Activated CD4-positive, alpha-beta T cell treated with anti-CD3 and anti-CD28 coated beads, Interleukin-2, amount 10 ng/mL, durations not matched to agents 7 days and 5 days (primary cell): ENCODE measurements around the gene TECPR2. TPM values are rescaled to one million over a fixed set of nuclear protein-coding genes. Genes with fewer than 3 reads are reported as not detected.
"Not testable (repeated sequence)": the region's sequence is repeated elsewhere in the genome, so short reads cannot be mapped to it uniquely, and the experiment has no call there.

ENCODE experiments used
- CTCF ChIA-PET: fragments of 350-600 bp; sonication (Branson Sonifier 250); formaldehyde crosslinking; loops from one replicate; lab custom pipeline; 2021; ENCODE audit warnings: antibody characterized with exemption; lab: Charles Lee
- POLR2A ChIA-PET: fragments of 350-600 bp; sonication (Branson Sonifier 250); formaldehyde crosslinking; loops from one replicate; lab custom pipeline; 2021; ENCODE audit warnings: antibody characterized with exemption; lab: Charles Lee
- DNase-seq: peaks from one replicate; pipeline ENCODE4 v3.0.0-alpha.2; 2020
- H3K27ac Mint-ChIP-seq: one replicate; pipeline ENCODE4 v1.8.0; 2021; ENCODE audit warnings: mild to moderate bottlenecking, moderate library complexity, mixed read lengths
- H3K27me3 Mint-ChIP-seq: one replicate; pipeline ENCODE4 v1.8.0; 2021; ENCODE audit warnings: mixed read lengths
- H3K36me3 Mint-ChIP-seq: one replicate; pipeline ENCODE4 v1.8.0; 2021; ENCODE audit warnings: low read depth, mixed read lengths
- H3K4me1 Mint-ChIP-seq: one replicate; pipeline ENCODE4 v1.8.0; 2021; ENCODE audit warnings: mixed read lengths
- H3K4me3 Mint-ChIP-seq: one replicate; pipeline ENCODE4 v1.8.0; 2021; ENCODE audit warnings: mild to moderate bottlenecking, moderate library complexity, mixed read lengths
- H3K9me3 Mint-ChIP-seq: one replicate; pipeline ENCODE4 v1.8.0; 2021; ENCODE audit warnings: mixed read lengths
- total RNA-seq, 2 experiments: library from RNA; stranded (reverse); gene quantifications; one replicate each; pipeline ENCODE4 v1.2.3, GENCODE V29; 2021

The TECPR2 gene
- total RNA-seq, 2 experiments from 2014 or later, result 8.2 to 10.7 TPM

DNA sequence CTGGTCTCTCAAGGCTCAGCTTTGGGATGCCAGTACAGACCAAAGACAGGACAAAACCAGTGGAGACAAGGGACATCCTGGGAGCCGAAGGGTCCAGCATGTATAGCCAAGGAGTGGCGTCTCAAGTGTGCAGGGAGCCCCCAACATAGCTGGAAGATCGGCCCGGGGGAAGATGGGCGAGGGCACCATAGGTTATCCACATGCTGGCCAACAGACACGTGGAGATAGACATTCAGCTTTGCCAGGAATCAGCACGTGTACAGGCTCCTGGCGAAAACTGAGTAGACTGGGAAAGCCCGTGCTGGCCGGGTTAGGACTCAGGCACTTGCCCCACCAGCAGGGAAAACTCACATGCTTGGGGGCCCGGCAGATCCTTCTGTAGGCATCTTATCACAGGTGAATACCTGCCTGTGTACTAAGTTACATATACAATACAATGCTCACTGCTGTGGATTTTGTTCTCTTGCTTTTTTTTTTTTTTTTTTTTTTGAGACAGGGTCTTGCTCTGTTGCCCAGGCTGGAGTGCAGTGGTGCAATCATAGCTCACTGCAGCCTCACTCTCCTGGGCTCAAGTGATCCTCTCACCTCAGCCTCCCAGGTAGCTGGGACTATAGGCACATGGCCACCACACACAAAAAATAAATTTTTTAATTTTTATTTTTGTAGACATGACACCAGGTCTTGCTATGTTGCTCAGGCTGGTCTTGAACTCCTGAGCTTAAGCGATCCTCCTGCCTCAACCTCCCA, 152.4 kb downstream of the TECPR2 start:
- POLR2A ChIA-PET, result no interaction called here
- Mint-ChIP-seq H3K9me3 (no peaks in the 10 kb centered on the region), H3K4me1 (peaks cover 11% of the 10 kb centered on the region), H3K36me3 (no peaks in the 10 kb centered on the region), H3K27me3 (peaks cover 14% of the 10 kb centered on the region), H3K4me3 (no peak overlapping the region), H3K27ac (no peak overlapping the region)
- no peak for DNase-seq
- CTCF ChIA-PET, result interaction anchor here (0.6 to 1.3 kb wide), 4 partner anchors 9 to 107 kb away, joined by 3 to 10 read pairs (median 4); no protein-coding TSS in a partner anchor

DNA sequence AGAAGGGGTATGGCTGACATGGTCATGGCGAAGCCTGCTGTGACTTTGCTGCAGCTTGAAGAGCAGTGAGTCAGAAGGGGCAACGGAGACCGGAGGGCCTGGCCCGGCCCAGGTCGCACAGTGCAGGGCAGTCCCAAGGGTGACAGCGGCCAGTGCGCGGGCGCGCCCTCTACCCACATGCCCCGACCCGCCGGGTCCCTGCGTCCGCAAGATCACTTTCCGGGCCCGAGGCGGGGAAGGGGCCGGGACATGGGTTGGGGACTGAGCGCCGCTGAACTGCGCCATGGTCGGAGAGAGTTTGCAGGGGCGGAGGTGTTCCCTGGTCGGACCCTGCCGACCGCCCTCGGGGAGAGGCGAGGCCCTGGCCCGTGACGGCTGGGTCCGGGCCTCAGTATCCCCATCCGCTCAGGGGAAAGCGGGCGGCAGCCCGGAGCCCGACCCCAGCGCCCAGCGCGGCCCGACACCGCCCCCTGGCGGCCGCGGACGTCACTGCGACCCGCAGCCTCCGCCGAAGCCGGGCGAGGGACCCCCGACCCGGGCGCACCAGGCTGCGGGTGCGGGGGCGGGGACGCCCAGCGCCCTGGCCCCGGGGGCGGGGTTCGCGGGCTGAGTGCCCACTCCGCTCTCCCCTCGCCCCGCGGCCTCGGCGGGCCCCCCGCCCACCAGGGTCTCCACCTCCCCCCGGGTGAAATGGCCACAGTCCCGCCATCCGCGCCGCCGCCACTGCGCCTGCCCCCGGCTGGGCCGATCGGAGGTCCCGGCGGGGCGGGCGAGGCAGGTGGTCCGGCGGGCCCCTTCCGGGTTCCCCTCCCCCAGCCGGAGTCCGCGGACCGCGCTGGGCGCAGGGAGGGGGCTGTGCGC, 154.0 kb downstream of the TECPR2 start:
- H3K27ac Mint-ChIP-seq, result peak overlapping the region; percentile 75
- ChIA-PET CTCF (interaction anchor here (0.6 to 1.2 kb wide), 4 partner anchors 8 to 200 kb away, joined by 3 to 12 read pairs (median 4); no protein-coding TSS in a partner anchor), POLR2A (interaction anchor here (0.7 kb wide), 1 partner anchor 406 kb away, joined by 8 read pairs; no protein-coding TSS in a partner anchor)
- H3K36me3 Mint-ChIP-seq, result no peaks in the 10 kb centered on the region
- no peaks in the 10 kb centered on the region for H3K9me3 Mint-ChIP-seq
- peak overlapping the region; percentile 73 for H3K4me3 Mint-ChIP-seq
- H3K27me3 Mint-ChIP-seq, result peaks cover 14% of the 10 kb centered on the region
- peaks cover 3% of the 10 kb centered on the region for H3K4me1 Mint-ChIP-seq
- DNase-seq, result peak; percentile 58

DNA sequence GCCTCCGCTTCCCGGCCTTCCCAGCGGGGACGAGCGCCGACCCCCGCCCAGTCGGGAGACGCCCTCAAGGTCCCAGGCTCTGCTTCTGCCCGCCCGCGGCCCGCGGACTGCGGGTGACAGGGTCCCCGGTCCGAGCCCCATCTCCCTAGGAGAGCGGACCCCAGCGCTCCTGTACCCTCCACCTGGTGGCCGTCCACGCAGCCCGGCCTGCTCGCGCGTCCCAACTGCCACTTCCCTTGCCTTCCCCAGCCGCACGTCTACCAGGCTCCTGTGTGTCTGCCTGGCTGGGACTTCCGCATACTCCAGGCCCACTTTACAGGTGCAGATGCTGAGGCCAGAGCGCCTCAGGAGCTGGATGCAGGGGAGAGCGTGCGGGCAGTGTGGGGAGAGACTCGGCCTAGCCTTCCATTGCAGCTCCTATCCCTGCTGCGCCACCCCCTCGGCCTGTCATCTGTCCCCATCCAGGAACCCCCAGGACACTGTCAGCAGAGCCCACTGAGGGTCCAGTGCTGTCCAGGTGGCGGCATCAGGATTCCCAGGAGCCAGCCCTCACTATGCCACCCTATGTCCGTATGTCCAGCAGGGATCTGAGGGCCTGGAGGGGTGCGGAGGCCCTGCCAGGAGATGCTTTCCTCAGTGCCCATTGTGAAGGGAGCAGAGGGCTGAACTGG, 154.8 kb downstream of the TECPR2 start:
- peaks cover 3% of the 10 kb centered on the region for H3K4me1 Mint-ChIP-seq
- DNase-seq, result no peak
- POLR2A ChIA-PET, result no interaction called here

DNA sequence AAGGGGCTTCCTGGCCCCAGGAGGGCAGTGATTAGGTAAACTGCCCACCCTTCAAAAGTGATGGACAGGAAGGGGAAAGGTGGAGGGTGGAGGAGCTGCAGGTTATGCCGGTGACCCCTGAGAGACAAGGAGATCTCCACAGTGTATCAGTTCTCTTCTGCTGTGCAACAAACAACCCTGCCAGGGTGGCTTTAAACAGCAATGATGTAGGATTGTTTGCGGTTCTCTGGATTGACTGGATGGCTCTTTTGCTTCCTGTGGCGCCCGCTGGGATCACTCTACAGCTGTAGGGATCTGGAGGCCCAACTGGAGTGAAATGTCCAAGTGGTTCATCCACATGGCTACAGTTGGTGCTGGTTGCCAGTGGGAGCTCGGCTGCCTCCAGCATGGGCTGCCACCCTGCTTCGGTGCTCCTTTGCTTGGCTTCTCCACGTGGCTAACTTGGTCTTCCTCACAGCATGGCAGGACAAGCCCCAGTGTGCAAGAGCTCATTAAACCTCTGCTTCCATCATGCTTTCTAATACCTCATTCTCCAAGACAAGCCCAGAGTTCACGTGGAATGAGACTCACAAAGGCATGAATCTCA, 155.4 kb downstream of the TECPR2 start:
- CTCF ChIA-PET, result interaction anchor here (0.5 to 1.2 kb wide), 3 partner anchors 10 to 367 kb away, joined by 3 to 4 read pairs (median 4); no protein-coding TSS in a partner anchor
- Mint-ChIP-seq H3K9me3 (no peaks in the 10 kb centered on the region), H3K27me3 (peaks cover 14% of the 10 kb centered on the region), H3K27ac (no peak overlapping the region), H3K4me3 (peak overlapping the region; percentile 71), H3K4me1 (peaks cover 6% of the 10 kb centered on the region), H3K36me3 (no peaks in the 10 kb centered on the region)
- POLR2A ChIA-PET, result no interaction called here
- DNase-seq, result no peak

More for the DNA sequence above, 154.8 kb downstream of the TECPR2 start:
- H3K27me3 Mint-ChIP-seq, result peaks cover 14% of the 10 kb centered on the region
- H3K9me3 Mint-ChIP-seq, result no peaks in the 10 kb centered on the region
- peak overlapping the region; percentile 71 for H3K4me3 Mint-ChIP-seq
- no peaks in the 10 kb centered on the region for H3K36me3 Mint-ChIP-seq
- CTCF ChIA-PET, result interaction anchor here (1.2 kb wide), 1 partner anchor 10 kb away, joined by 3 read pairs; no protein-coding TSS in a partner anchor
- H3K27ac Mint-ChIP-seq, result peak overlapping the region; percentile 75

DNA sequence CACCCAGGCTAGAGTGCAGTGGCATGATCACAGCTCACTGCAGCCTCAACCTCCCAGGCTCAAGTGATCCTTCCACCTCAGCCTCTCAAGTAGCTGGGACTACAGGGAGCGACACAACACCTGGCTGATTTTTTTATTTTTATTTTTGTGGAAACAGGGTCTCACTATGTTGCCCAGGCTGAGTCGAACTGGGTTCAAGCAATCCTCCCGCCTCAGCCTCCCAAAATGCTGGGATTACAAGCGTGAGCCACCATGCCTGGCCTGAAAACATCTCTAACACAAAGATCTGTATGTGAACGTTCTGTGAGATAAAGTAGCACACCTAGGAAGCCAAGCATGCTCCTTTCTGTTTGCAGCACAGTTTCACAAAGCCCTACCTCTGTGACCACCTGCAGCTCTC, 157.0 kb downstream of the TECPR2 start:
- H3K27me3 Mint-ChIP-seq, result peaks cover 14% of the 10 kb centered on the region
- POLR2A ChIA-PET, H3K9me3 Mint-ChIP-seq, H3K4me3 Mint-ChIP-seq, CTCF ChIA-PET, H3K36me3 Mint-ChIP-seq, H3K27ac Mint-ChIP-seq, DNase-seq: not testable (repeated sequence)
- peaks cover 19% of the 10 kb centered on the region for H3K4me1 Mint-ChIP-seq

GRCh38 chr14:102523200-102523568, 160.4 kb downstream of the TECPR2 start:
- H3K4me3 Mint-ChIP-seq, result peak overlapping the region; percentile 26
- no peaks in the 10 kb centered on the region for H3K9me3 Mint-ChIP-seq
- H3K36me3 Mint-ChIP-seq, result no peaks in the 10 kb centered on the region
- ChIA-PET CTCF (interaction anchor here (0.5 to 2.1 kb wide), 3 partner anchors 8 to 278 kb away, joined by 3 to 10 read pairs (median 3); no protein-coding TSS in a partner anchor), POLR2A (no interaction called here)
- peak overlapping the region; percentile 74 for H3K27ac Mint-ChIP-seq
- peaks cover 30% of the 10 kb centered on the region for H3K4me1 Mint-ChIP-seq
- H3K27me3 Mint-ChIP-seq, result peaks cover 4% of the 10 kb centered on the region
- no peak for DNase-seq

DNA sequence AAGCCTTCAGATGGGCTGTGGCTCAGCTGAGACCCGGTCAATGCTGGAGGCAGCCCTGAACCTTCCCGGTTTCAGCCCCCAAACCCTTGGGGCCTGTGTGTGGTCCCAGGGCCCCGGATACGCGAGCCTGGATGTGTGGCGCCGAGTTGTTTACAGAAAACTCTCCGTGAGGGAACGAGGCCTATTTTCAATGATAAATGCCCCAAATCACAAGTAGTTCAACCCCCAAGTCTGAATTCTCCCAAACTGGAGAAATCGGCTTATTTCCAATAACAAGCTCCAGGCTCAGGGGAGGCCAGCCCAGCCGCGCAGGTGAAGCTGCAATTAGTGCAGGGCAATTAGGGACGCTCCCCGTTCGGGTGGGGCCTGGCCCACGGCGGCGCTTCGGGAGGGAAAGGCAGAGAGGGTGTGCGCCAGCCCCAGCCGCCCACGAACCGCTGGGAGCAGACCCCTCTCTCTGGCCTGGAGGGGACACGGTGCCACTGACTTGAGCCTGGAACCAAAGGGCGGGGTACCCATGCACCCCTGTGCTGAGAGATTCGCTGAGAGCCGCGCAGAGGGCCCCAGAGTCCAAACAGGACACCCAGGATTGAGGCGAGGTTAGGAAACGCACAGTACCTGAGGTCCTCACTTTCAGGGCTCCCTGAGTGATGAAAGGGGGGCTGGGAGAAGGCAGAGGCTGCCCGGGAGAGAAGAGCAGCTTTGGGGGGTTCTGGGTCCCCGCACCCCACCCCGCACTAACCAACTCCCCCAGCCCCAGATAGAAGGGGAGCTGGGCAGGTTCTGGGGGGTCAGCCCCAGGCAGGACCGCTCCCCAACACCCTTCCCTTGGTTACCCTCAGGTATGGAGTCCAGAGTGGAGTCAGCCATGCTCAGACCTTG, 161.1 kb downstream of the TECPR2 start:
- ChIA-PET POLR2A (no interaction called here), CTCF (interaction anchor here (0.5 to 2.4 kb wide), 22 partner anchors 8 to 277 kb away, joined by 3 to 12 read pairs (median 5); partner anchors contain the start of gene ANKRD9)
- peaks cover 30% of the 10 kb centered on the region for H3K4me1 Mint-ChIP-seq
- no peaks in the 10 kb centered on the region for H3K27me3 Mint-ChIP-seq
- H3K9me3 Mint-ChIP-seq, result no peaks in the 10 kb centered on the region
- DNase-seq, result no peak
- H3K27ac Mint-ChIP-seq, result peak overlapping the region; percentile 87
- no peaks in the 10 kb centered on the region for H3K36me3 Mint-ChIP-seq
- peak overlapping the region; percentile 81 for H3K4me3 Mint-ChIP-seq

DNA sequence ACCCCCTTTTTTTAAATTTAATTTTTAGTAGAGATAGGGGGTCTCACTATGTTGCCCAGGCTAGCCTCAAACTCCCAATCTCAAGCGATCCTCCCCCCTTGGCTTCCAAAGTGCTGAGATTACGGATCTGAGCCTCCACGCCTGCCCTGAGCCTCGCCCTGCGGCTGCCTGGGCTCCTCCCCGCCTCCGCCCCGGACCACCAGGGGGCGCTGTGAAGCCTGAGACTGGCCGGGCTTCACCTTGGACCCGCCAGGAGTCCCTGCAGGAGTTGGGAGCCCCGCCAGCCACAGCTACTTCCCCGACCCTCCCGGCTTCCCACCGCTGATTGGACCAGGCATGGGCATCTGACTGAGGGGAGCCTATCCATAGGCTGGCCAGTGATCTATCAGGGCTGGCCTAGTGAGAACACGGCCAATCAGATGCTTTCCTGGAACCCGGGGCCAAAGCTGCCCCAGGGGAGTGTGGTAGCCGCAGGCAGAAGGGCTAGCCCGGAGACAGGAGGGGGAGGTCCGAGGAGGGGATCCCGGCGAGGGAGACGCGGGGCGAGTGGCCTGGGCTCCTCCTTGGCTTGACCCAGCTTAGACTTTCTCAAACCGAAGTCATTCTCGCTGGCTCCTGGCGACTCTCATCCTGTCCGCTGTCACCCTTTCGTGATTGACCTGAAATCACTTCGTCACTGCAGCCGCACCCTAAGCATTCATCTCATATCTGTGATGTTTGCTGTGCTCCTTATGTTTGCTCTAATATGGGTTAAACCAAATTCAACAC, 161.9 kb downstream of the TECPR2 start:
- no peaks in the 10 kb centered on the region for H3K9me3 Mint-ChIP-seq

GRCh38 chr14:102525219-102525928, 162.6 kb downstream of the TECPR2 start:
- POLR2A ChIA-PET, result no interaction called here
- CTCF ChIA-PET, result interaction anchor here (0.5 to 2.4 kb wide), 30 partner anchors 8 to 391 kb away, joined by 3 to 12 read pairs (median 4); partner anchors contain the start of gene ANKRD9
- DNase-seq, result peak; percentile 57
- H3K27ac Mint-ChIP-seq, result peak overlapping the region; percentile 87
- H3K36me3 Mint-ChIP-seq, result no peaks in the 10 kb centered on the region
- peak overlapping the region; percentile 81 for H3K4me3 Mint-ChIP-seq
- no peaks in the 10 kb centered on the region for H3K27me3 Mint-ChIP-seq
- no peaks in the 10 kb centered on the region for H3K9me3 Mint-ChIP-seq
- H3K4me1 Mint-ChIP-seq, result peaks cover 32% of the 10 kb centered on the region

More for the DNA sequence above, 161.9 kb downstream of the TECPR2 start:
- Mint-ChIP-seq H3K4me3 (peak overlapping the region; percentile 81), H3K36me3 (no peaks in the 10 kb centered on the region), H3K27me3 (no peaks in the 10 kb centered on the region), H3K27ac (peak overlapping the region; percentile 87), H3K4me1 (peaks cover 30% of the 10 kb centered on the region)
- ChIA-PET CTCF (interaction anchor here (0.5 to 2.4 kb wide), 31 partner anchors 8 to 390 kb away, joined by 3 to 12 read pairs (median 4); partner anchors contain the start of gene ANKRD9), POLR2A (no interaction called here)
- DNase-seq, result peak; percentile 93

GRCh38 chr14:102525929-102526497, 163.3 kb downstream of the TECPR2 start:
- POLR2A ChIA-PET, result no interaction called here
- Mint-ChIP-seq H3K4me1 (peaks cover 35% of the 10 kb centered on the region), H3K36me3 (no peaks in the 10 kb centered on the region), H3K4me3 (peak overlapping the region; percentile 81), H3K27me3 (no peaks in the 10 kb centered on the region), H3K27ac (peak overlapping the region; percentile 87), H3K9me3 (no peaks in the 10 kb centered on the region)
- no peak for DNase-seq
- CTCF ChIA-PET, result interaction anchor here (1.3 to 2.4 kb wide), 3 partner anchors 7 to 17 kb away, joined by 3 to 12 read pairs (median 10); no protein-coding TSS in a partner anchor
